ENCODE data around the gene HDAC1. TPM values are rescaled to one million over a fixed set of nuclear protein-coding genes. Genes with fewer than 3 reads are reported as not detected.

The HDAC1 gene
- total and polyA plus RNA-seq, 2 of the 8 experiments (the other 6 are each of a cell fraction or from before 2014, with no cell fraction given), result 111 to 125 TPM

GRCh38 chr1:32356478-32356877 is 64.6 kb downstream of the HDAC1 start:
- Histone ChIP-seq H4K8ac (ENCODE audit: extremely low read depth, insufficient read depth, low read length) (no peak overlapping the region), H3K36me3 (ENCODE audit: control insufficient read depth in 2 of 4, insufficient read depth in 4 of 4, low read length in 3 of 4) (no peaks in the 10 kb centered on the region), H2BK12ac (ENCODE audit: low read depth, low read length) (no peak overlapping the region), H3K9ac (replicated peaks in 1 of 4; ENCODE audit: extremely low read depth in 1 of 4, low read depth in 3 of 4, low read length in 3 of 4) (no peak overlapping the region), H4K5ac (ENCODE audit: insufficient read length, low read depth, low read length) (no peak overlapping the region), H2BK20ac (ENCODE audit: low read length) (no peak overlapping the region), H3K23me2 (ENCODE audit: low read depth, low read length) (peaks cover 5% of the 10 kb centered on the region; the same call in 1 of the 2 replicates), H3K27ac (ENCODE audit: low read depth, low read length) (no peak overlapping the region), H3K79me1 (ENCODE audit: low read depth, low read length) (no peaks in the 10 kb centered on the region), H3K4me2 (ENCODE audit: insufficient read depth in 1 of 2, low read depth in 2 of 2, low read length in 2 of 2) (no peak overlapping the region), H4K91ac (replicated peaks; ENCODE audit: insufficient read length, low read length) (no peak overlapping the region), H3K4me1 (replicated peaks in 1 of 4; ENCODE audit: control insufficient read depth in 3 of 4, insufficient read depth in 4 of 4, low read length in 3 of 4) (peaks cover 0 to 9% (median 3%) of the 10 kb centered on the region in 4 experiments; a peak in 5 of 7 replicates), H3K18ac (ENCODE audit: extremely low read depth, low read length) (no peak overlapping the region), H3K27me3 (replicated peaks in 1 of 4; ENCODE audit: control insufficient read depth in 3 of 4, extremely low read depth in 1 of 4, insufficient read depth in 3 of 4, low read length in 3 of 4) (peaks cover 3 to 16% (median 12%) of the 10 kb centered on the region in 4 experiments), H2AFZ (ENCODE audit: low read length) (no peak overlapping the region), H3K4ac (replicated peaks; ENCODE audit: insufficient read length, low read depth, low read length) (no peak overlapping the region), H3K23ac (ENCODE audit: insufficient read length) (no peak overlapping the region), H2BK5ac (ENCODE audit: low read depth, low read length) (no peak overlapping the region), H4K20me1 (replicated peaks in 1 of 2; ENCODE audit: control insufficient read depth in 1 of 2, insufficient read depth in 2 of 2, low read length in 2 of 2) (peaks cover 0 to 2% of the 10 kb centered on the region in 2 experiments), H2AK5ac (ENCODE audit: low read depth, low read length) (no peak overlapping the region), H2BK120ac (replicated peaks; ENCODE audit: low read depth, low read length) (no peak overlapping the region), H3K4me3 (ENCODE audit: extremely low read depth in 1 of 4, insufficient read depth in 2 of 4, low read depth in 3 of 4, low read length in 4 of 4) (no peak overlapping the region), H2BK15ac (ENCODE audit: low read length) (no peak overlapping the region), H3K9me3 (ENCODE audit: insufficient read depth in 2 of 2, low read depth in 1 of 2, low read length in 1 of 2) (no peaks in the 10 kb centered on the region; a peak in 1 of 4 replicates), H3K14ac (ENCODE audit: insufficient read length) (no peak overlapping the region), H3K56ac (replicated peaks; ENCODE audit: insufficient read length, low read depth, low read length) (no peak overlapping the region), H3K79me2 (ENCODE audit: control insufficient read depth in 1 of 2, insufficient read depth in 2 of 2, low read length in 2 of 2) (no peaks in the 10 kb centered on the region)
- ChIA-PET CTCF (ENCODE audit: partially characterized antibody) (no interaction called here), POLR2A (ENCODE audit: partially characterized antibody) (interaction anchor here (1.1 to 17.1 kb wide), 3 partner anchors 10 to 23 kb away, joined by 3 to 321 read pairs (median 5); partner anchors contain the start of gene MARCKSL1)
- DNase-seq (ENCODE audit: low read depth in 1 of 2, low spot score in 2 of 2) (no peak), FAIRE-seq (no peak)
- 93% methylated on average over 1 of the region's 1 CpG; no CpG with 5 or more reads in 1 of the 2 experiments for WGBS, 2 experiments (ENCODE audit: extremely low coverage in 1 of 2, insufficient coverage in 1 of 2, insufficient read length in 1 of 2, insufficient replicate concordance in 2 of 2, low coverage in 1 of 2, low lambda C conversion rate in 2 of 2, missing lambda C conversion rate in 1 of 2)
- TF ChIP-seq JUND (IDR thresholded peaks at IDR 0.05; ENCODE audit: low read length) (no peak), KDM1A (IDR thresholded peaks at IDR 0.05; ENCODE audit: borderline replicate concordance, low read length) (no peak), CBX8 (IDR thresholded peaks at IDR 0.05; ENCODE audit: borderline replicate concordance, low read depth, low read length) (no peak), CHD2 (IDR thresholded peaks at IDR 0.05; ENCODE audit: low read length) (no peak), TAF1 (IDR thresholded peaks at IDR 0.05; ENCODE audit: low read depth, low read length) (no peak), RAD21 (IDR thresholded peaks at IDR 0.05 in 1 of 2, conservative IDR thresholded peaks at IDR 0.05 in 1 of 2; ENCODE audit: low read depth in 2 of 2, low read length in 2 of 2) (no peak), JUN (IDR thresholded peaks at IDR 0.05; ENCODE audit: low read depth, low read length) (no peak), POU5F1 (IDR thresholded peaks at IDR 0.05; ENCODE audit: low read depth, low read length) (no peak), CHD1 (IDR thresholded peaks at IDR 0.05; ENCODE audit: low read depth, low read length) (no peak), TCF12 (IDR thresholded peaks at IDR 0.05; ENCODE audit: low read depth, low read length) (no peak), HDAC2 (IDR thresholded peaks at IDR 0.05; ENCODE audit: borderline replicate concordance in 1 of 2, low read depth in 2 of 2, low read length in 2 of 2) (no peak), RXRA (IDR thresholded peaks at IDR 0.05; ENCODE audit: insufficient read depth, low read depth, low read length) (no peak), BRCA1 (IDR thresholded peaks at IDR 0.05; ENCODE audit: low read depth, low read length) (no peak), KDM4A (IDR thresholded peaks at IDR 0.05; ENCODE audit: low read depth, low read length, severe bottlenecking) (no peak), GTF2F1 (IDR thresholded peaks at IDR 0.05; ENCODE audit: borderline replicate concordance, low read depth, low read length) (no peak)
